Fibroblast of skin of left quadriceps (primary cell): ENCODE data around the gene CLNK.

Experiments used
- DNase-seq, 2 experiments: peaks; one replicate each; pipeline ENCODE4 v3.0.0-alpha.2; 2013; ENCODE audit warnings: low read depth in 2 of 2

CLNK gene

DNA sequence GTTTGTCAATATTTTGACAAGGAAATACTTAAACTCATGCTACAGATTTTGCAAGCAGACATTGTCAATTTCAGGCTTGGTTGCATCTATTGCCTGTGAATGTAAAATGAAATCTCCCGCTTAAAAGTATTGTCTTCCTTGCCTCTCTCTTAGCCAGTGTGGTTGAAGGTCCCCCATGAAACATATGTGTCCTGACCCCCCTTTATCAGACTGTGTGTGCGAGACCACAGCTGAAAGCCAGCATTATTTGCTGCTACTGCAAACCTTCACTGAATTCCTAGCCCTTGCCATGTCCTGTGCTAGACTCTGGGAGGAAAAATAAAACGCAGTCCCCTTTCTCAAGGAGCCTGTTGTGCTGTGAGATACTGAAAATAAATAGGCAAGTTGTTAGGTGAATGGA lies 16.6 kb upstream of the CLNK start:
- DNase-seq: no peak

DNA sequence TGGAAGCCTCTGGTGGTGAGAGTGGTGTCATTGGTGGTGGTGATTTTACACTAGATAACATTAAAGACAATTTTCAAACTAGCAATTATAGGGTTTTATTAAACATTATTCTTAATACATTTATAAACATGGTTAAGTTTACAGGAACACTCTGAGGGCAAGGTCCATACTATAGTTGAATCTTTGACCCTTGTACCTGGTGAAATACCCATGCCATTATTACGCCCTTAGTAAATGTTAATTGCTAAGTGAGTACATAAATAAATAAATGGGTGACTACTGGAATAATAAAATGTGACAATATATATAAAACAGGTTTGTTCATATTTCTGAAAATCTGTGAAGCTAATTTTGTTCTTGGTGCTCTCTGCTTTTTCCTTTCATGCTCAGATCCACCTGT lies 13.6 kb upstream of the CLNK start:
- no peak for DNase-seq

DNA sequence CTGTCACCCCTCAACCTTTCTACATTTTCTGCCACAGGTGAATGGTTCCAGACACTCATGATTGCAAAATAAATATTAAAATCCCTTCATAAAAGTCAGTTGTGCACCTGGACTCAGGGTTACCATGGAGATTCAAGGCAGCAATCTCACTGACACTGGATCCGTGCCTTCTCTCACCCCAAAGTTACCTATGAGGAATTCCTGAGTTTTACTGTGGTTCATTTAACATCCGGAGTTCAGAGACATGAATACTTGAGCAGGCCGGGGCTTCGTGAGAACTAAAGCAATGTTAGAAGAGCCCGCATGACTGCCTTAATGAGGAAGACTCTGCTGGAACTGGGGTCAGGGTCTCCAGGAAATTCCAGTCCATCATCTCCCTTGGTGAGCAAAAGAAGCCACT lies 12.5 kb upstream of the CLNK start:
- no peak for DNase-seq

DNA sequence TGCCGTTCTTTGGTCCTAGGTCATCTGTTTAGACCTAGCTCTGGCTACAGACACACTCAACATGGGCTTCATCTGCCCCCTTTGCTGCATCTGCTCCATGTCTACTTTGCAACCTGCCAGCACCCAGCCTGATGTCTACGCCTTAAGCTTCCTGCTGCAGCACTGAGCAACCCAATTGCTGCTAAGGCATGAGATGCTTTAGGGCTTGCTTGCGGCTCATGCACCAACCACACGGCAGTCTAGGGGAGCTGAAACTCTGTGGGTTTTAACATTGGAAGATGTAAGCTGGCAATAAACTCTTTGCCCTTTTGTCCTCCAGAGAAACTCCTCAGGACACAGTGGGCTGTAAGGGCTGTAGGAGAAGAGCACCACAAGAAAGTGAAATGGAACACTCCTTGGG lies 11.7 kb upstream of the CLNK start:
- no peak for DNase-seq

GRCh38 chr4:10694828-10695209 lies 10.3 kb upstream of the CLNK start:
- no peak for DNase-seq

DNA sequence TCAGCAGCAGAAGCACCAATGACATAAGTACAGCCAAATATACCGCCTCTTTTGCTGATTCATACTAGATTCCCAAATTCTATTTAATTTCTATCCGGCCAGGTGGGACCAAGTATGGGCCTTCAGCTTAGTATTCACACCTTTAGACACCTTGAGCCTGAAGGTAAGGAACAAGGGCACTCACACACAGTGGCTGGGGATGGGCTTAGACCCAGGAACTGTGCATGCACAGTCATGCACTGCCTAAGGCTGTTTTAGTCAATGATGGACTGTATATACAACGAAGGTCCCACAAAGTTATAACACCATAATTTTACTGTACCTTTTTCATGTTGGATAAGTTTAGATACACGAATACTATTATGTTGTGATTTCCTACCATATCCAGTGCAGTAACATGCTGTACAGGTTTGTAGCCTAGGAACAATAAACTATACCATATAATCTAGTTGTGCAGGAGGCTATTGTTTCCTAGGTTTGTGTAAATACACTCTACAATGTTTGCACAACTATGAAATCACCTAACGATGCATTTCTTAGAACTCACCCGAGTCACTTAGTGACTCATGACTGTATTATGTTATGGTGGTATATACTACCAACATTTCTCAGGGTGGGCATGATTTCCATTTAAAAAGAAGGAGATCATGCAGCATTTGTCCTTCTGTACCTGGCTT lies 9.7 kb upstream of the CLNK start:
- DNase-seq: no peak

DNA sequence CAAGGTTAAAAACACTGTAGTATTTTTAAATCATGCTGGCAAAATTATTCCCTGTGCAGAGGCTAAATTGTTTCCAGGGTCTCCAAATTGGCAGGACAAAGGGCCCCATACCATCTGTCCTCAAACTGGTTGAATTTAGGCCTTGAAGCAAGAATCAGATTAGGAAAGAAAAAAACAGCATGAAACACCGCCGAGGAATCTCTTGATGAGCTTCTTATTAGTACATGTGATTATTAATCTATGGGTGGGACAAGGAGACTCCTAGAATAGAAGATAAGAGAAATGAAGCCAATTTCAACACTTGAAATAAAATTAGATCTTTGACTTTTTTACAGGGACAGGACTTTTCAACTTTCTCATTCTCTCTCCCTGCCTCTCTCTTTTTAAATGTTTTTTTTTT lies 7.1 kb upstream of the CLNK start:
- no peak for DNase-seq

DNA sequence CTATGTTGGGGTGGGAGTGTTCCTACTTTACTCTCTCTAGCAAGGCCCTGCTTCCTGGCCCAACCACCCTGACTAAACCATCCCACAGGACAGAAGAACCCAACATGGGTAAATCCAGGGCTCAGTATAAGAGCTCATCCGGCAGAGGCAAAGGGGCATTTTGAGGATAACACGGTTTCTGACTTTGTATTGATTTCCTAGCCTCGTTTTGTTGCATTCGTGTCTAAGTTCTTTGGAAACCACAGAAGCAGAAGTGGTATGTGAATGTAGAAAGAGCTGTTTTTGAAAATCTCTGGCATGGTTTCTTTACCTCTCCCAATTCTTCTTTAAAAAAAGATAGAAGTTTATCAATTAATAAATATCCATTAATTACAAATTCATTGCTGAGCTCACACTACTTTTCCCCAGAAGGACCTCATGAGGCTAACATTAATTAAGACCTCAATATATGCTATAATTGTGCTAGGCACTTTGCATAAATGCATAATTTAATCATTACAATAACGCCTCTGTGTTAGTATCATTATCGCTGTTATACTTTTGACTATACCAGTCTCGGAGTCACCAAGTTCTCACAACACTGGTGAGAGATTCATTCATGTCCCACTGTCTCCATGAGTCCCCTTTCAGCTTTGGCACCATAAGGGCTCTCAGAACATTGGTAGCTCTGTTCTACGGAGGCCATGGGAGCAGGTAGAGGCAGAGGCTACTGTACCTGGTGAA lies 5.8 kb upstream of the CLNK start:
- no peak for DNase-seq

- DNase-seq: no peak
Measured at GRCh38 chr4:10688846-10689245, 4.3 kb upstream of the CLNK start.

DNA sequence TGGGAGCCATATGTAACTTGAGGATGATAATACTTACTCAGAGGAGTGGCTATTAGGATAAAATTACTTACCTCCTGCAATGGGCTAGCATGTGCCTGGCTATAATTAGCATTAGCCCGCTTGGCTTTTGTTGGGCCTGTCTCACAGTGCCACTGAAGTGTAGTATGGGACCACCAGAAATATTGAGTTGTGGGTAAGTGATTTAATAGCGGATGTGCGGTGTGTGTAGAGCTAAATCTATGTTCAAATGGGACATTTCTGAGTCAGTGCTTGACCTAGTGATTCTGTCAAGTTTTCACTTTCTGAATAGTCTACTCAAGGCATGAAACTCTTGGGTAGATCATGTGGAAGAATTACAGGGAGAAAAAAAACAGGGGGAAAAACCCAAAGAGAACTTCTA lies 3.5 kb upstream of the CLNK start:
- DNase-seq: no peak

DNA sequence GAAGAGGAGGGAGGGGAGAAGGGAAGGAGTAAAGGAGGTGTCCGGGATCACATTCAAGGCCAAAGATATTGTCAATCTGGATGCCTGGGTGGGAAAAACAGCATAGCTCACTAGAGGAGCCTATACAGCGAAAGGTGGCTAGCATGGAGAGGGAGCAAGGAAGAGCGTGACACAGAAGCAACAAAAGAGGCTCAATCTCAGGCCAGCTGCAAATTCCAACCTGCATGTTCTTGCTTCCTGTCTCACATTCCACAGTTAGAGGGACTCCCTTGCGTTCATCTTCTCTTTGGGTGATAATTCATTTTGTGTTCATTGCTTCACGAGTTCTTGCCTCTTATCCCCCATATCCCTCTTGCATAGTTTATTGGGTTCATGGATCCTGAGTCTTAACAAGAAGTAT lies 3.0 kb upstream of the CLNK start:
- no peak for DNase-seq

- no peak for DNase-seq
Measured at GRCh38 chr4:10682397-10682796, 2.2 kb downstream of the CLNK start.

DNA sequence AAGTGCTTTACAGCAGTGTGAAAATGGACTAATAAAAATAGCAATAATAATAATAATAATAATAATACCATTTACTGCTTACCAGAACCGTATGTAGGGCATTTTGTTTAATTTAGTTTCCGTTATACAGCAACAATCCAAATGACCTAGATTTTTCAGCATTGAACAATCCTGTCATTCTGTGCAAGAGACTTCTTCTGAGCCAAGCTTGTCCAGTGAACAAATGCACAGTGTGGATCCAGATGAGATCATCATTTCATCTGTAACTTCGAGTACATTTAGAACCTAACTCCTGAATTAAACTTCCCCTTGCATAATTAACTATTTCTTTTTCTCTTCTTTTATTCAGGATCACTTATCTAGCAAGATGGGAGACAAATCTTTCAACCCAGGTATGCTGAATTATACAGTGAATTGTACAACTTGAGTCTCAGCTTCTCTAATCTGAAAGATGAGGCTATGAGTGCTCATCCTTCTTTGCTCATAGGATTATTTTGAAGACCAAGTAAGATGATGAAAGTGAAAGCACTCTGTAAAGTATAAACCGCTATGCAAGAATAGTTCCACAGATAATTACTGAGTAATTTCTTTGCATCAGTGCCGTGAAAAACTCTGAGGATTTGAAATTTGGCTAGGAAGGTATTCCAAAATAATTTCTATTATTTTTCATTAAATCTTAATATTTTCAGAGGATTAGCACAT lies 6.6 kb downstream of the CLNK start:
- no peak for DNase-seq

DNA sequence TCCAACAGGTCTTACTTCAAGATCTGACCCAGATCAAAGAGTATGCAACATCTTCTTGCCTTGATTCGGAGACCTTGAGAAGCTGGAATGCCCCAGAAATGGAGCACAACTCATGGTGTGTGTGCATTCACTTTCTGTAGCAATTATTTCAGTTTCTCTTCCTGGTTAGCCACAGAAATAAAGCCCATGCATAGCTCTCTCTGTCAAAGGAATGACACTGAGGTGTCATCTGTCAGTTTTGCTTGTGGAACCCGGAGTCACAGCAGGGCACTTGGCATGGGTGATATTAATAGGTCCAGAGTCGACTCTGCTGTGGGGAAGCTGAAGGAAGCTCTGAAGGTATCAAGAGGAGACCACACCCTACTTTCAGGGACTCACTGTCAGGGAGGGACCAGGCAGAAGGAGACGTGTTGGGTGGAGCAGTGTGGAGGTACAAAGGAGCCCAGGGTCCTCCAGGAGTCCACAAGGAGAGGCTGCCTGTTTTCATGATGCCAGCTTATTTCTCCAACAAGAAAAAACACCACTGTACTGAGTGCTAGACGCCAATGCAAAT lies 10.7 kb downstream of the CLNK start:
- no peak for DNase-seq

GRCh38 chr4:10672379-10672778 lies 12.2 kb downstream of the CLNK start:
- no peak for DNase-seq

DNA sequence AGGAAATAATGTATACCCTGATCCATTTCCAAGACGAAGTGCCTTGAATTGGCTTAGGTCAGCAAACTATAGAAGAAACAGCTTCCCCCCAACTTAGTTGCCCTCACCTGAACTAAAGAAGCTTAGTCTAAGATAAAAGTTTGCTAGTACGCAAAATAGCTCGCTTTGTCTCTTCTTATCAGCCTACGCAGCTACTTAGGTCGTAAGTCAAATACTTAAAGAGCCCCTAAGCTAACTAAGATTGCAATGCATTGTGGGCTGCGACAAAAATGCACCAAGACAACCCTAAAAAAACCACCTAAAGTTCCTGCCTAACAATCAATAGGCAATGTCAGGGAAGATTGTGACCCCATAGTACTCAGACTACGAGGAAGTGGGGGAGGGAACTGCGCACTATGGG lies 12.8 kb downstream of the CLNK start:
- no peak for DNase-seq

GRCh38 chr4:10671366-10671765 lies 13.2 kb downstream of the CLNK start:
- DNase-seq: no peak

DNA sequence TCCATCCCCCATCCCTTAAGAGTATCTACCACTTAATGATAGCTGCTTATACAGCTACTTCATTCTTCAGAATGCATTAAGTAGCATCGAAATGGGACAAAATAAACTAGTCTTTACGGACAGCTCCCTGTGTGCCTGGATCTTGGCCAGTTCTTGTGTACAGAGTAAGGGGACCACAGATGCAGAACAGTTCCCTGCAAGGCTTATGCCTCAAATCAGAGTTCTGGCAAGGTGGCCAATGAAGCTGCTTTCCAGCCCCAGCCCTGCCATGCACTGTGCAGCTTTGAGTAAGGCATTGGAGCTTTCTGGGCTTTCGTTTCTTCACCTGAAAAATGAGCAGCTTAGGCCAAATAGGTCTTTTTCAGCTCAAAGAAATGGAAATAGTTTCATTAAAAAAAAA lies 14.2 kb downstream of the CLNK start:
- DNase-seq: no peak

DNA sequence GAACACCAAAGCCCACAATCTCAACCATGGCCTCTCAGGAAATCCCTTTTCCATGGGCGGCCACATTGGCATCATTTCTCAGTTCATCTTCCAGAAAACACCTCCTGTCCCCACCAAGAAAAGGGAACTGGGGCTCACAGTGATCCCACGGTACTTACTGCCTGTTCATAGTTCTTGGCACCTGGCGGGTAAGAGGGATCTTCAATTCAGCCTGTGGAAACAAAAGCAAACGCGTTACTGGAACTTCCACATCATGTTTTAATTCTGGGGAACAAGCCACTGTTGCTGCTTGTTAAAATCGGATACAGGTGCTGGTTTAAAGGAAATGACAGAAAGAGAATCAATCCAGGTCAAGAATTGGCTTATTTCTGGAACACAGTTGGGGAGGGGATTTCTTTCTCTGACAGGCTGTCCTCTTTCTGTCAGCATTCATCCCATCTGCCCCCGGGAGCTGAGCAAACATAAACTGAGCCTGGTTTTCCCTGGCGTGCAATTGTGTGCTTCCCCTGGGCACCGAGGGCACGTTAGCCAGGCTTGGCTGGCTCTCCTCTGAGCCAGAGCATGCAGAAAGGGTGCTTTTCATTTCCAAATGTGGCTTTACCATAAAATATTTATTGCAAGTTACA lies 16.8 kb downstream of the CLNK start:
- DNase-seq: no peak

DNA sequence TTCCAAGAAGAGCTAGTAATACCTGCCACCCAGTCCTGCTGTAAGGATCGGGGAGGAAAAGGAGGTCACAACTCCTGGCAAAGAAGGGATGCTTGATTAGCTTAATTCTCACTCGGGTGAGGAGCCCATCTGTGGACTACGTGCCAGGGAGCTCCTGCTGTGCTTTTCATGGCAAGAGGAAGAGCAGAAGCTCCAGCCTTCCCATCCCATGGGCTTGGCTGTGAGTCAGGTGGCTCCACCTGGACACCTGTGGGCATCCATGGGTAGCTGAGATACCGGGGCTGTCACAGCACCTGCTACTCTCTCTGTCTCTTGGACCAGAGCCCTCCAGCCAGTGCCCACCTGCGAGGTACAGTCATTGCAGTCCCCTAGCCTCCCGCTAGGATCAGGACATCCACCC lies 18.0 kb downstream of the CLNK start:
- no peak for DNase-seq

- peak; percentile 29 to 32 for DNase-seq
Measured at GRCh38 chr4:10664408-10664807, 20.2 kb downstream of the CLNK start.

GRCh38 chr4:10662937-10663336 lies 21.6 kb downstream of the CLNK start:
- DNase-seq: no peak
